Left ventricle myocardium inferior (tissue), 1 donor: ENCODE data around the gene PSAPL1. TPM values are rescaled to one million over a fixed set of nuclear protein-coding genes. Genes with fewer than 3 reads are reported as not detected.

Experiments
- DNase-seq: peaks from one replicate; pipeline ENCODE4 v3.0.0-alpha.2; 2020
- H3K27ac ChIP-seq: fragments of 200-600 bp; replicated peaks from 2 replicates; pipeline ENCODE4 v1.8.0; 2021
- H3K27me3 ChIP-seq: fragments of 200-600 bp; 2 replicates; pipeline ENCODE4 v1.8.0; 2021; ENCODE audit warnings: low read depth
- H3K36me3 ChIP-seq: fragments of 200-600 bp; 2 replicates; pipeline ENCODE4 v1.8.0; 2021
- H3K4me1 ChIP-seq: fragments of 200-600 bp; 2 replicates; pipeline ENCODE4 v1.8.0; 2021
- H3K4me3 ChIP-seq: fragments of 200-600 bp; 2 replicates; pipeline ENCODE4 v1.8.0; 2021; ENCODE audit warnings: mild to moderate bottlenecking, moderate library complexity
- H3K9me3 ChIP-seq: fragments of 200-600 bp; replicated peaks from 2 replicates; pipeline ENCODE4 v1.8.0; 2021
- CTCF ChIP-seq: fragments of 200-600 bp; IDR thresholded peaks from 2 replicates; pipeline ENCODE4 v1.8.0; 2021; ENCODE audit warnings: antibody characterized with exemption, mild to moderate bottlenecking, borderline replicate concordance
- intact Hi-C: fragments of 100-400 bp; cut with micrococcal nuclease; formaldehyde crosslinking; loops from one replicate; pipeline ENCODE4 v1.11.0; 2022
- total RNA-seq: library from RNA; stranded (reverse); fragmentation: NEBNext Ultra II Directional; extraction: Animal tissue kit (Norgen Biotek cat#: 25700); gene quantifications from one replicate; pipeline ENCODE4 v1.2.1, GENCODE V29; 2021
- donor health status: DM: no; HTN: yes; CAD: no; lungs with severe emphysema.

The PSAPL1 gene
- total RNA-seq, 1 donor from 2014 or later: not detected

GRCh38 chr4:7393601-7394575, 40.8 kb downstream of the PSAPL1 start:
- Histone ChIP-seq H3K9me3 (no peaks in the 10 kb centered on the region), H3K27ac (no peak overlapping the region), H3K36me3 (no peaks in the 10 kb centered on the region), H3K4me3 (no peak overlapping the region), H3K4me1 (peaks cover 5% of the 10 kb centered on the region), H3K27me3 (peaks cover 58% of the 10 kb centered on the region)
- no peak for DNase-seq
- no peak for TF ChIP-seq CTCF
- intact Hi-C loops: no loop called here

GRCh38 chr4:7392438-7393421, 42.0 kb downstream of the PSAPL1 start:
- intact Hi-C loops: no loop called here

GRCh38 chr4:7391637-7392437, 42.9 kb downstream of the PSAPL1 start:
- H3K4me1 ChIP-seq: no peaks in the 10 kb centered on the region
- H3K36me3 ChIP-seq: no peaks in the 10 kb centered on the region
- TF ChIP-seq CTCF: no peak
- H3K9me3 ChIP-seq: no peaks in the 10 kb centered on the region
- no peak overlapping the region for H3K27ac ChIP-seq
- H3K27me3 ChIP-seq: peaks cover 55% of the 10 kb centered on the region
- no peak overlapping the region for H3K4me3 ChIP-seq
- intact Hi-C loops: no loop called here
- DNase-seq: no peak

More at GRCh38 chr4:7392438-7393421, 42.0 kb downstream of the PSAPL1 start:
- Histone ChIP-seq H3K27me3 (peaks cover 55% of the 10 kb centered on the region), H3K4me3 (no peak overlapping the region), H3K36me3 (no peaks in the 10 kb centered on the region), H3K4me1 (no peaks in the 10 kb centered on the region), H3K27ac (no peak overlapping the region), H3K9me3 (no peaks in the 10 kb centered on the region)
- peak; percentile 27 for DNase-seq
- peak; percentile 37 for TF ChIP-seq CTCF

GRCh38 chr4:7390906-7391636, 43.7 kb downstream of the PSAPL1 start:
- no peak for DNase-seq
- no peaks in the 10 kb centered on the region for H3K9me3 ChIP-seq

More at GRCh38 chr4:7390906-7391636, 43.7 kb downstream of the PSAPL1 start:
- no peaks in the 10 kb centered on the region for H3K36me3 ChIP-seq
- no peaks in the 10 kb centered on the region for H3K4me1 ChIP-seq
- TF ChIP-seq CTCF: no peak
- H3K4me3 ChIP-seq: no peak overlapping the region
- H3K27ac ChIP-seq: no peak overlapping the region
- intact Hi-C loops: no loop called here
- peaks cover 49% of the 10 kb centered on the region for H3K27me3 ChIP-seq
